Mucosa of gallbladder (tissue), 1 donor: ENCODE data around the gene KRTAP5-11. TPM values are rescaled to one million over a fixed set of nuclear protein-coding genes. Genes with fewer than 3 reads are reported as not detected.
"Not testable (repeated sequence)": the region's sequence is repeated elsewhere in the genome, so short reads cannot be mapped to it uniquely, and the experiment has no call there.

Experiments
- DNase-seq: peaks from one replicate; pipeline ENCODE4 v3.0.0-alpha.2; 2020; ENCODE audit warnings: low spot score
- total RNA-seq: library from RNA; stranded (reverse); gene quantifications from one replicate; pipeline ENCODE4 v1.2.1, GENCODE V29; 2021
- donor health status: DM: no; HTN: no; CAD: no.

The KRTAP5-11 gene
- total RNA-seq, 1 donor from 2014 or later, result not detected

DNA sequence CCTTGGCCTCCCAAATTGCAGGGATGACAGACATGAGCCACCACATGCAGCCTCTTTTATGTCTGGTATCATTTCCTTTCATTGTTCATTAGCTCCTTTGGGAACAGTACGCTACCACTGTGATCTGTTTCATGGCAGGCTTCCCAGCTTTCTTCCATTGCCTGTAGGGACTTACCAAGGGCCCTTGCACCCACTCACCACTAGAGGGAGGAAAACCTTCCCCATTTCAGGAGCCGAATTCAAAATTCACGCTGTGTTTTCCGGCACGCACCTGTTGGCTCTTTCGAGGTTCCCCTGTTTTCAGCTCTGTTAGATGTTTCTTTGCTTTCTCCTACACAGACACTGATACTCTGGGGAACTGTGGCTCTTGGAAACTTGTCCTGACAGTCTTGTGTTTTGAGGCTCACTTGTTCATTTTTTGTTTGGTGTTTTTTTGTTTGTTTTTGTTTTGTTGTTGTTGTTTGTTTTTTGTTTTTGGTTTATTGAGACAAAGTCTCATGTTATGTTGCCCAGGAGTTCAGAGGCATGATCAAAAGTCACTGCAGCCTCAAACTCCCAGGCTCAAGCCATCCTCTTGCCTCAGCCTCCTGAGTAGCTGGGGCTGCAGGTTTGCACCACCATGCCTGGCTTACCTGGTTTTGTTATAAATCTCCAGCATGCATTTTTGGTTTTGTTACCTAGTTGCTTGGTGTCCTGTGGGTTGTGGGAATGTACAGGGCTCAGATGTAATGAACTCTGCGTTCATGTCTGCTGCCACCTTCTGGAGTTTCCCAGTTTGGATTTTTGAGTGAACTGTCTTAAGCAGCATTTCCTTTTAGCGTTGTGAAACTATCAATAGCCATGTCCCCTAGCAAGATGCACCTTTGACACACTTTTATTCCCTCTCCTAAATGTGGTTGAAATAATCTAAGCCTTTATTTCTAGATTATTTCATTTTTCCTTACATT lies 2.3 kb downstream of the KRTAP5-11 start:
- DNase-seq, result peak; percentile 84

DNA sequence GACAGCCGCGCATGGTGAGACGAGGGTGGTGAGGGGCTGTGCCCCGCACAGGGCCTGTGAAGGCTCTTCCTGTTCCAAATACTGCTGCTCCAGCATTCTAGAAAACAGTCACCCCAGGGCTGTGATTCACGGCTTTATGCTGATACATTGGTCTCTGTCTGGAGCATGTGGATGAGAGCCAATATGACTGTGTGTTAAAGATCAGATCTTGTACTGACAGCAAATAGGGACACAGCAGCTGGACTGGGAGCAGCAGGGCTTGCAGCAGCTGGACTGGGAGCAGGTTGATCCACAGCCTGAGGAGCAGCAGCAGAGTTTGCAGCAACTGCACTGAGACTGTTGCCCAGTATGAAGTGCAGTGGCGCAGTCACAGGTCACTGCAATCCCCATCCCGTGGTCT lies 3.2 kb downstream of the KRTAP5-11 start:
- DNase-seq, result not testable (repeated sequence)

DNA sequence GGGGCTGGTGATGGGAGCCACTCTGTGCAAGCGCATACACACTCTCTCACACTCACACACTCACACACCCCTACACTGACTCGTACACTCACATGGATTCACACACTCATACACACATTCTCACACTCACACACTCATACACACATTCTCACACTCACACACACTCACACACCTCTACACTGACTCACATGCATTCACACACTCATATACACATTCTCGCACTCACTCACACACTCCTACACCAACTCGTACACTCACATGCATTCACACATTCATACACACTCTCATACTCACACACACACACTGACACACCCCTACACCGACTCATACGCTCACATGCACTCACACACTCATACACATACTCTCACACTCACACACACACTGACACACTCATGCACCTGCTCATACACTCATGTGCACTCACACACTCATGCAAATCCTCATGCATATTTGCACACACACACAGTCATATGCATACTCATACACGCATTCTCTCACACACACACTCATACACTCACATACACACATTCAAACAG lies 5.1 kb downstream of the KRTAP5-11 start:
- no peak for DNase-seq

DNA sequence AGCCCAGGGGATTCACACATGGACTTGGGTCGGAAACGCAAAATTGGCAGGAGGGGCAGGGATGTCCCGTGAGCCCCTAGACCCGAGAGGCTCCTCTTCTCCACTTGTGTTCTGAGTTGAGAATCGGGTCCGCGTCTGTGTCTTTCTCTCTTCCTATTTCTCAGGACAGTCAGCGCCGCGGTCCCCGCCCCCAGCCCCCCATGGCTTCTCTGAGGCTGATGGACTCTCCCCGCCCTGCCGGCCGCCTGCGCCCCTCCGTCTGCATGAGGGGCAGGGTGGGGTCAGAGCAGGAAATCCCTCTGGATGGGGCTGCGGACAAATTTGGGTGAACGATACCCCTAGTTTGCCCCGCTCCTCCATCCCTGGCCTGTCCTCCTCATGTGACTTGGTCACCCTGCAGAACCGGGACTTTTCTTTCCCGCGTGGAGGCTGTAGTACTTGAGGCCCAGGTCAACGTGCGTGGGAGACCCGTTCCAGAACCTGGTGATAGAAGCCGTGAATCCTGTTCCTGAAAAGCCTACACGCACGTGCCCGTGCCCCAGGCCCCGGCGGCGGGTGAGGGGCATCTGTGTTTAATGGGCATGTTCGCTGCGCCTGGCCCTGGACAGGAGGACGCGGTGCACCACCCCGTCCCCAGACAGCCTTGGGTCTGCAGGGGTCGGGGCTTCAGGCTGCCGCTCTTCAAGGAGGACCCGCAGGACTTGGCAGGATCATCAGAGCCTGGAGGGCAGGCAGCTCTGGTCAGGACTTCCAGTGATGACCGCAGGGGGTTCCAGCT lies 5.8 kb downstream of the KRTAP5-11 start:
- DNase-seq, result not testable (repeated sequence)

DNA sequence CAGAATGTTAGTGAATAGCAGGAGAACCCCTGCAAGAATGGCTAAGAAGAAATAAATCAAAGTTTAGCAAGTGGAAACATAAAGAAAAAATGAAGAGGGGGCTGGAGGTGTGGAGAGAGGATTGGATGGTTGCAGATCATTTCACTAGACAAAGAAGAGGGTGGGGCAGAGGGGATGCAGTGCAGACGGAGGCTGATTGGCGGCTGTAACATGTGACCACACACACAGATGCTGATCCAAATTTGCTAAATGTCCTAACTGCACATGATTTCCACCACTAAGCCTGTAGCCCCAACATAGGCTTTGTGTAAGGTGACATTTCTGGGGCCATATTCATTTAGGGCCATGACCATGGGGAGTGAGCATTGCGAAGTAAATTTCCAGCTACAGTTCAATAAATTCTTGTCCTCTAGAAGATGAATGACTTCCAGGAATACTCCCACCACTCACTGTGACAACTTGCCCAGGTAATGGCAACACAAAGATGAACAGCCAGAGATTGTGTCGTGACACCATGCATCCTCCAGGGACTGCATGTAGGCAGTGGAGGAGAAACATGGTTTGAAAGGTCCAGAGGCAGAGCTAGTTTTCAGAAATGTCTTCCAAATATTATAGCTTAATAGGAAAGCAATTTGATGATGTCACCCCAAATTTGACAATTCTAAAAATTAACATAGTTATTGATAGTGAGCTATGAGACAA lies 6.8 kb downstream of the KRTAP5-11 start:
- DNase-seq, result no peak

DNA sequence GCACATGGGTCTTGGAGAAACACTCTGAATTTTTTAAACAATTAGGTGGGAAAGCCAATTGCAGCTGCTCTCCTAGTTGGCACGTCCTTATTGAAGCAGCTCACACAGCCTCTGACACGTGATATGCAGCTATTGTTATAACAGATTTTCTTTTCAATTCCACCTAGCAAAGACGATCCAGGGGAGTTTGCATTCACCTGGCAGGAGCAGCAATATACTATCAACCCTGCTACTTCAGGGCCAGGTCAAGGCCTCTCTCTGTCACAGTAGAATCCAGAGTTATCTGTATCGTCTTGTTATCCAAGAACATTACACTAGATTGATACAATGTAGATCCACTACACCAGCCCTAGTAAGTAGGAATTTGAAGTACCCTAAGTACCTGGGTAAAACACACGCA lies 8.3 kb downstream of the KRTAP5-11 start:
- DNase-seq, result no peak

DNA sequence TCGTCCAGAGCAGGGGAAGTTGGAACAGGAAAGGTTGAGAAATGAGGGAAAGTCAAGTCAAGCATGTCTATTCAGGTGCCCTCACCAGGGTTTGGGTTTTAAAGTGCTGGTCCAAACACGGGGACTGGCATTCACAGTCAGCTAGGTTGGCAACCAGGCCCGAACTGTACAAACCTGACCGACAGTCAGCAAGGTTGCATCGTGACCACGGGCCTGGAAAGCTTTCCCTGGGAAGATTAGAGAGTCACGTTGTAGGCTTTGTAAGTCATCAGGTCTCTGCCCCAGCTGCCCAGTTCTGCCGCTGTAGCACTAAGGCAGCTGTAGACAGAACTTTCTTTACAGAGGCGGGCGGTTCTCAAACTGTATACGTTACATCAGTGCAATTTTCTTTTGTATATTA lies 9.9 kb downstream of the KRTAP5-11 start:
- DNase-seq, result no peak

DNA sequence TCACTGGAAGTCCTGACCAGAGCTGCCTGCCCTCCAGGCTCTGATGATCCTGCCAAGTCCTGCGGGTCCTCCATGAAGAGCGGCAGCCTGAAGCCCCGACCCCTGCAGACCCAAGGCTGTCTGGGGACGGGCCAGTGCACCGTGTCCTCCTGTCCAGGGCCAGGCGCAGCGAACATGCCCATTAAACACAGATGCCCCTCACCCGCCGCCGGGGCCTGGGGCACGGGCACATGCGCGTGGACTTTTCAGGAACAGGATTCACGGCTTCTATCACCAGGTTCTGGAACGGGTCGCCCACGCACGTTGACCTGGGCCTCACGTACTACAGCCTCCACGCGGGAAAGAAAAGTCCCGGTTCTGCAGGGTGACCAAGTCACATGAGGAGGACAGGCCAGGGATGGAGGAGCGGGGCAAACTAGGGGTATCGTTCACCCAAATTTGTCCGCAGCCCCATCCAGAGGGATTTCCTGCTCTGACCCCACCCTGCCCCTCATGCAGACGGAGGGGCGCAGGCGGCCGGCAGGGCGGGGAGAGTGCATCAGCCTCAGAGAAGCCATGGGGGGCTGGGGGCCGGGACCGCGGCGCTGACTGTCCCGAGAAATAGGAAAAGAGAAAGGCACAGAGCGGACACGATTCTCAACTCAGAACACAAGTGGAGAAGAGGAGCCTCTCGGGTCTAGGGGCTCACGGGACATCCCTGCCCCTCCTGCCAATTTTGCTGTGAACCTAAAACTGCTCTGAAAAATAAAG lies 11.4 kb downstream of the KRTAP5-11 start:
- not testable (repeated sequence) for DNase-seq

DNA sequence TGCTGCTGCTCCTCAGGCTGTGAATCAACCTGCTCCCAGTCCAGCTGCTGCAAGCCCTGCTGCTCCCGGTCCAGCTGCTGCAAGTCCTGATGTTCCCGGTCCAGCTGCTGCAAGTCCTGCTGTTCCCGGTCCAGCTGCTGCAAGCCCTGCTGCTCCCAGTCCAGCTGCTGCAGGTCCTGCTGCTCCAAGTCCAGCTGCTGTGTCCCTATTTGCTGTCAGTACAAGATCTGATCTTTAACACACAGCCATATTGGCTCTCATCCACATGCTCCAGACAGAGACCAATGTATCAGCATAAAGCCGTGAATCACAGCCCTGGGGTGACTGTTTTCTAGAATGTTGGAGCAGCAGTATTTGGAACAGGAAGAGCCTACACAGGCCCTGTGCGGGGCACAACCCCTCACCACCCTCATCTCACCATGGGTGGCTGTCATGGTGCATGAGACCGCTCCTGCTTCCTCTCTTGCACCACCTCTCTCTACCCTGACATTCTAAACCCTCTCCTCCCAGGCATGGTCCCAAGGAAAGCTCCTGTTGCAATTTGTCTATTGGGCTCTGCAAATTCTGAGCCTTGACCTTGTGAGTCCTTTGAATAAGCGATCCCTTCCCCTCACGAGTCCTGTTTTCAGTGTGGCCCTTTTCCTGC lies 13.8 kb downstream of the KRTAP5-11 start:
- no peak for DNase-seq

DNA sequence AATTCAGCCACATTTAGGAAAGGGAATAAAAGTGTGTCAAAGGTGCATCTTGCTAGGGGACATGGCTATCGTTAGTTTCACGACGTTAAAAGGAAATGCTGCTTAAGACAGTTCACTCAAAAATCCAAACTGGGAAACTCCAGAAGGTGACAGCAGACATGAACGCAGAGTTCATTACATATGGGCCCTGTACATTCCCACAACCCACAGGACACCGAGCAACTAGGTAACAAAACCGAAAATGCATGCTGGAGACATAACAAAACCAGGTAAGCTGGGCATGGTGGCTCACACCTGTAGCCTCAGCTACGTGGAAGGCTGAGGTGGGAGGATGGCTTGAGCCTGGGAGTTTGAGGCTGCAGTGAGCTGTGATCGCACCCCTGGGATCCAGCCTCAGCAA lies 15.0 kb downstream of the KRTAP5-11 start:
- DNase-seq, result not testable (repeated sequence)

DNA sequence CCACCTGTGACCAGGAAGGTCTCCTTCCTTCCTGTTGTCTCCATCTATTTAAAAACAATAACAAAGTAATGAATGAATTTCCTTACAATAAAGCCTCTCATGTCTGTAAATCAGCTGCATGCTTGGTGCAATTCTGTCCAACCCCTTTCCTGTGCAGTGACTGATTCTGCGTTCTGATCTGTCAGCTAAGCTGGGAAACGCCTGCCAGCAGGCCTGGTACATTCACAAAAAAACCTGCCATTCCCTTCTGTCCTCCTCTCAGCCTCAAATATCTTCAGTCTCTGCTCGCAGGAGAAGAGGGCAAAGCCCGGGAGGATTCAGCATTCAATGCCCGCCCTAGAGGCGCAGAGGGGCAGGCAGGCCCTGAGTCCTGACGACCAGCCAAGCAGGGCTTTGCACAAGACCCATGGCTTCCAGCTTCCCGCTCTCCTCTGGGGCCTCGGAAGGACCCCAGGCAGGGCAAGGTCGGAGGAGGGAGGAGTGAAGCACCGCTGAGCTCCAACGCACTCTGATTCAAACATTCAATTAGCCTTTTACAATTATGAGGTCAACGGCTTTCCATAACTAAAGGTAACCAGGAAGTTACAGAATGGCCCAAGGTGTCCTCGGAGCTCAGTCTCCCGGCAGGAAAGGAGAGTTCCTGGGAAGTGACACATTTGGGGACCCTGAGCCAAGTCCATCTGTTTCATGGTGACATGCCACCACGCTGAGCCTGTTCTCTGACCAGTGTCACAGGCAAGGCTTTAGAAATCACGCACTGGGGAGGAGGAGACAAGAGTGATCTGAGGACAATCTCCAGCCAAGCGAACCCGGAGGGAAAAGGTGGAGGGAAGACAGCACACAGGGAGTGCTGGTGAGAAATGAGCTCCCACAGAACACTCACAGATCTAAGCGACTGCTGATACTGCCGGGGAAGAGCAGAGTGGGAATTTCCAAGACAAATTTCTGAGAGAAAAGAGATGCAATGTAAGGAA lies 15.8 kb downstream of the KRTAP5-11 start:
- not testable (repeated sequence) for DNase-seq

DNA sequence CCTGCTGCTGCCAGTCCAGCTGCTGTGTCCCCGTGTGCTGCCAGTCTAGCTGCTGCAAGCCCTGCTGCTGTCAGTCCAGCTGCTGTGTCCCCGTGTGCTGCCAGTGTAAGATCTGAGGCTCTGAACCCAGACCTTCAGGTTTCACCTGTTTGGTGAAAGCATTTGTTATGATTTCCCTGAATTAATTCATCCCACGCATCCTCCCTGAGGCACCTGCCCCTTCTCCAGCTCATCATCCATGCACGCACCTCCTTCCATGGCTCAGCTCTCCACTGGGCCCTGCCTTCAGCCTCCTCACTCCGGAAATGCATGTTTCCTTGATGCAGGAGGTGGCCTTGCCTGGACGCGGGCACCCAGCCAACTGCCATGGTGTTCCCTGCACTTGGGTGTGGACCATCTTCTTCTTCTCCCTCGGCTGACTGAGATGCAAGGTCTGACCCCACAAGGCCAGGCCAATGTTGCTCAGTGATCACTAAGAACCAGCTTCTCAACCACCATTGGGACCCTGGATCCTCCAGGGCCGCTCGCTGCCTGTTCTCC lies 16.5 kb downstream of the KRTAP5-11 start:
- DNase-seq, result no peak

DNA sequence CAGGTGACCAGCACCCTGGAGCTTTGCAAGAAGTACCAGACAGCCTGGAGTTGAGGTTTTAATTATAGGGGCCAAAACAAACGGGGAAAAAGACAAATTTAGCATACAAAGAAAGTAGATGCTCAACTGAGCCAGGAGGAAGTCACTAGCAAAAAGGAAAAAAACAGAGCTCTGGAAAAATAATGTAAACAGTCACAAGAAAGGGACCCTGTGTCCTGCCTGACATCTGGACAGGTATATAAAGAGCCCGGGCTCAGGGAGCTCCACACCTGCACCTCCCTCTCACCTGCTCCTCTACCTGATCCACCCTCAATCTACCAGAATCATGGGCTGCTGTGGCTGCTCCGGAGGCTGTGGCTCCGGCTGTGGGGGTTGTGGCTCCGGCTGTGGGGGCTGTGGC lies 17.4 kb downstream of the KRTAP5-11 start, which contains the start of gene KRTAP5-10:
Gene KRTAP5-10 (plus strand): TSS at position 301 of the 400 bp plus-strand sequence. CDS start 25 bp downstream, at position 326.
- DNase-seq, result no peak

DNA sequence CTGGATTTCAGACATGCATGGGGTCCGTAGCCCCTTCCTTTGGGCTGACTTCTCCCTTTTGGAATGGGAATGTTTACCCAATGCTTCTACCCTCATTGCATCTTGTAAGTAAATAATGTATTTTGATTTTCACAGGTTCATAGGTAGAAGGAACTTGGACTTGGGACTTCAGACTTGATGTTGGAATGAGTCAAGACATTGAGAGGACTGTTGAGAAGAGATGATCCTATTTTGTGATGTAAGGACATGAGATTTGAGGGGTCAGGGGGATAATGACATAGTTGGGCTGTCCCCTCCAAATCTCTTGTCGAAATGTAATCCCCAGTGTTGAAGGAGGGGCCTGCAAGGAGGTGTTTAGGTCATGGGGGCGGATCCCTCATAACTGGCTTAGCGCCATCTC lies 18.2 kb downstream of the KRTAP5-11 start:
- DNase-seq, result no peak

DNA sequence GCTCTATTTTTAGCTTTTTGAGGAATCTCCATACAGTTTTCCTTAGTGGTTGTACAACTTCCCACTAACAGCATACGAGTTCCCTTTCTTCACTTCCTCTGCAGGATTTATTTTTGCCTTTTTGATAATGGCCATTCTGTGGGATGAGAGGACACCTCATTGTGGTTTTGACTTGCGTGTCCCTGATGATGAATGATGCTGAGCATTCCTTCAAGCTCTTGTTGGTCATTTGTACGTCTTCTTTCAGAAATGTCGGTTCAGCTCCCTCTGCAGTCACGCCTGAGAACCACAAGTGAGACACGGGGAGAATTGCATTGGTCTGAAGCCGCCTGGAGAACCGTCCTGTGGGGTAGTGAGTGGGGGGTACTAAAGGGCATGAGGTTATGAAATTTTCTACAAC lies 19.3 kb downstream of the KRTAP5-11 start:
- peak; percentile 52 for DNase-seq

DNA sequence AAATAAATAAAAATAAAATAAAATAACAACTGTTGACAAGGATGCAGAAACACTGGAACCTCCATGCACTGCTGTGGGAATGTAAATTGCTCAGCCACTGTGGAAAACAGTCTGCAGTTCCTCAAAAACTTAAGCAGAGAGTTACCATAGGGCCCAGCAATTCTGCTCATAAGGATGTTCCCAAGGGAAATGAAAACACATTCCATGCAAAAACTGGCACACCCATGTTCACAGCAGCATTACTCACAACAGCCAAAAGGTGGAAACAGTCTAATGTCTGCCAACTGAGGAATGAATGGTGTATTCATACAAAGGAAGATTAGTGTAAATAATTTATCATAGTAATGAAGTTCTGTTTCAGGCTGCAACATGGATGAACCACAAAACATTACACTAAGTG lies 20.6 kb downstream of the KRTAP5-11 start:
- DNase-seq, result no peak

DNA sequence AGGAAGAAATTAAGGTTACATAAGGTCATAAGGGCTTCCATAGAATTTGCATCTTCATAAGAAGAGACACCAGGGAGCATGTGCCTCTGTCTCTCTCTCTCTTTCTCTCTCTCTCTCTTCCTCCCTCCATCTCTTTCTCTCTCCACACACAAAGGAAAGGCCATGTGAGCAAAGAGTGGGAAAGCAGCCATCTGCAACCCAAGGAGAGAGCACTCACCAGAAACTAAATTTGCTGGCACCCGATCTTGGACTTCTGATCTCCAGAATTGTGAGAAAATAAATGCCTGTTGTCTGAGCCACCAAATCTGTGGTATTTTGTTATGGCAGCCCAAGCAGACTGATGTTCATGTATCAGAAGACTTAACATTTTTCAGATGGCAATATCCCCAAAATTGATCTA lies 23.7 kb downstream of the KRTAP5-11 start:
- DNase-seq, result no peak

DNA sequence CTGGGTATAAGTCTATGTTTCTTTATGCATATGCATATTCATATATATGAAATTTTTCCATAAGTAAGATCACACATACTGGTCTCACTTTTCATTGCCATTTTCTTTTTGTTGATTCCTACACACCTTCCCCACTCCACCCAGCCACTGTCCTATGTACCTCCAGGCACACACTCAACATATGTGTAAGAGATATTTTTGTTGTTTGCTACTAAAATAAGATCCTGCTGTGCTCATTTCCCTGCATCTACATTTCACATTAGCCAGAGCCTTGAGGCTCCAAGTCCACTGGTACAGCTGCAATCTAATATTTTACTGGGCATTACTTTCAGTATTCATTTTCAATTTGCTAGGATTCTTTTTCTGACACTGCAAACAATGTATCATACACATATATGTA lies 25.4 kb downstream of the KRTAP5-11 start:
- DNase-seq, result no peak

DNA sequence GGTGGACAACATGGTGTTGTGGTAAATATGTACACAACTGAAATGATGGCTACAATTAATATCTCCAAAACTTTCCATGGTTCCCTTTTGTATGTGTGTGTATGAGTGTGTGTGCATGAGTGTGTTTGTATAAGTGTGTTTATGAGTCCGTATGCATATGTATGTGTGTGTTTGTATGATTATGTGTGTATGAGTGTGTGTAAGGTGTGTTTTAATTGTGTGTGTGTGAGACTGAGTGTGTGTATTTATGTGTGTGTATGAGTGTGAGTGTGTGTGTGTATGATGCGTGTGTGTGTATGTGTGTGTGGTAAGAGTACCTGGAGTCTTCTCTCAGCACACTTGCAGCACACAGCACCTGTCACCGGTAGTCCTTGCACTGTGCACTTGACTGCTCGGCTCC lies 26.7 kb downstream of the KRTAP5-11 start:
- DNase-seq, result no peak
